ENCODE results near the gene UBA1. TPM values are rescaled to one million over a fixed set of nuclear protein-coding genes. Genes with fewer than 3 reads are reported as not detected.

The UBA1 gene
- total and polyA plus RNA-seq, 10 of the 15 experiments (the other 5 are each of a cell fraction or from before 2014, with no cell fraction given): 60.4 to 314 (median 216) TPM

GRCh38 chrX:47232803-47233332 lies 39.2 kb downstream of the UBA1 start, which contains the start of gene USP11:
USP11 (plus strand) TSS chrX:47233009; CDS start chrX:47233044, 35 bp downstream.
- H3K36me3 ChIP-seq (ENCODE audit: control insufficient read depth in 2 of 2, insufficient read depth in 2 of 2, low read length in 1 of 2): peaks cover 4 to 7% of the 10 kb centered on the region in 2 experiments; a peak in 2 of 4 replicates
- 0 out of 2 replicates have a peak, but pooled peaks have one; percentile 11 for TF ChIP-seq FOXM1 (IDR thresholded peaks at IDR 0.05; ENCODE audit: low read depth, low read length)
- TF ChIP-seq ZNF207 (IDR thresholded peaks at IDR 0.05; ENCODE audit: borderline replicate concordance): no peak
- no peak for TF ChIP-seq PKNOX1 (IDR thresholded peaks at IDR 0.05)
- TF ChIP-seq YBX1 (IDR thresholded peaks at IDR 0.05): no peak
- no peak for TF ChIP-seq HDAC6 (IDR thresholded peaks at IDR 0.05; ENCODE audit: unreplicated experiment)
- peak; percentile 65; the same call in 1 of the 2 replicates for TF ChIP-seq SMARCA5 (IDR thresholded peaks at IDR 0.05)
- no peak for TF ChIP-seq SMC3 (IDR thresholded peaks at IDR 0.05; ENCODE audit: borderline replicate concordance, low read length)
- peak; percentile 59; the same call in 1 of the 2 replicates for TF ChIP-seq TCF3 (IDR thresholded peaks at IDR 0.05; ENCODE audit: borderline replicate concordance, insufficient read depth, low read depth, low read length)
- 0 out of 2 replicates have a peak, but pooled peaks have one; percentile 45 for TF ChIP-seq IKZF1 (conservative IDR thresholded peaks at IDR 0.05)
- TF ChIP-seq ATF3 (IDR thresholded peaks at IDR 0.05; ENCODE audit: borderline replicate concordance, extremely low read depth, low read depth, low read length): no peak
- no peak for TF ChIP-seq TCF7 (IDR thresholded peaks at IDR 0.05; ENCODE audit: borderline replicate concordance)
- TF ChIP-seq BRCA1 (IDR thresholded peaks at IDR 0.05; ENCODE audit: low read depth, low read length): no peak
- TF ChIP-seq DPF2 (IDR thresholded peaks at IDR 0.05): peak; percentile 45; the same call in 1 of the 2 replicates
- no peak for TF ChIP-seq ZNF622 (IDR thresholded peaks at IDR 0.05)
- TF ChIP-seq, protein P1, sequence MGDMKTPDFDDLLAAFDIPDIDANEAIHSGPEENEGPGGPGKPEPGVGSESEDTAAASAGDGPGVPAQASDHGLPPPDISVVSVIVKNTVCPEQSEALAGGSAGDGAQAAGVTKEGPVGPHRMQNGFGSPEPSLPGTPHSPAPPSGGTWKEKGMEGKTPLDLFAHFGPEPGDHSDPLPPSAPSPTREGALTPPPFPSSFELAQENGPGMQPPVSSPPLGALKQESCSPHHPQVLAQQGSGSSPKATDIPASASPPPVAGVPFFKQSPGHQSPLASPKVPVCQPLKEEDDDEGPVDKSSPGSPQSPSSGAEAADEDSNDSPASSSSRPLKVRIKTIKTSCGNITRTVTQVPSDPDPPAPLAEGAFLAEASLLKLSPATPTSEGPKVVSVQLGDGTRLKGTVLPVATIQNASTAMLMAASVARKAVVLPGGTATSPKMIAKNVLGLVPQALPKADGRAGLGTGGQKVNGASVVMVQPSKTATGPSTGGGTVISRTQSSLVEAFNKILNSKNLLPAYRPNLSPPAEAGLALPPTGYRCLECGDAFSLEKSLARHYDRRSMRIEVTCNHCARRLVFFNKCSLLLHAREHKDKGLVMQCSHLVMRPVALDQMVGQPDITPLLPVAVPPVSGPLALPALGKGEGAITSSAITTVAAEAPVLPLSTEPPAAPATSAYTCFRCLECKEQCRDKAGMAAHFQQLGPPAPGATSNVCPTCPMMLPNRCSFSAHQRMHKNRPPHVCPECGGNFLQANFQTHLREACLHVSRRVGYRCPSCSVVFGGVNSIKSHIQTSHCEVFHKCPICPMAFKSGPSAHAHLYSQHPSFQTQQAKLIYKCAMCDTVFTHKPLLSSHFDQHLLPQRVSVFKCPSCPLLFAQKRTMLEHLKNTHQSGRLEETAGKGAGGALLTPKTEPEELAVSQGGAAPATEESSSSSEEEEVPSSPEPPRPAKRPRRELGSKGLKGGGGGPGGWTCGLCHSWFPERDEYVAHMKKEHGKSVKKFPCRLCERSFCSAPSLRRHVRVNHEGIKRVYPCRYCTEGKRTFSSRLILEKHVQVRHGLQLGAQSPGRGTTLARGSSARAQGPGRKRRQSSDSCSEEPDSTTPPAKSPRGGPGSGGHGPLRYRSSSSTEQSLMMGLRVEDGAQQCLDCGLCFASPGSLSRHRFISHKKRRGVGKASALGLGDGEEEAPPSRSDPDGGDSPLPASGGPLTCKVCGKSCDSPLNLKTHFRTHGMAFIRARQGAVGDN (IDR thresholded peaks at IDR 0.05): peak; percentile 85
- TF ChIP-seq RFX5 (IDR thresholded peaks at IDR 0.05; ENCODE audit: low read depth, low read length): no peak
- TF ChIP-seq, protein P2, sequence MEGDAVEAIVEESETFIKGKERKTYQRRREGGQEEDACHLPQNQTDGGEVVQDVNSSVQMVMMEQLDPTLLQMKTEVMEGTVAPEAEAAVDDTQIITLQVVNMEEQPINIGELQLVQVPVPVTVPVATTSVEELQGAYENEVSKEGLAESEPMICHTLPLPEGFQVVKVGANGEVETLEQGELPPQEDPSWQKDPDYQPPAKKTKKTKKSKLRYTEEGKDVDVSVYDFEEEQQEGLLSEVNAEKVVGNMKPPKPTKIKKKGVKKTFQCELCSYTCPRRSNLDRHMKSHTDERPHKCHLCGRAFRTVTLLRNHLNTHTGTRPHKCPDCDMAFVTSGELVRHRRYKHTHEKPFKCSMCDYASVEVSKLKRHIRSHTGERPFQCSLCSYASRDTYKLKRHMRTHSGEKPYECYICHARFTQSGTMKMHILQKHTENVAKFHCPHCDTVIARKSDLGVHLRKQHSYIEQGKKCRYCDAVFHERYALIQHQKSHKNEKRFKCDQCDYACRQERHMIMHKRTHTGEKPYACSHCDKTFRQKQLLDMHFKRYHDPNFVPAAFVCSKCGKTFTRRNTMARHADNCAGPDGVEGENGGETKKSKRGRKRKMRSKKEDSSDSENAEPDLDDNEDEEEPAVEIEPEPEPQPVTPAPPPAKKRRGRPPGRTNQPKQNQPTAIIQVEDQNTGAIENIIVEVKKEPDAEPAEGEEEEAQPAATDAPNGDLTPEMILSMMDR (IDR thresholded peaks at IDR 0.05 in 2 of 3, conservative IDR thresholded peaks at IDR 0.05 in 1 of 3; ENCODE audit: control insufficient read depth in 2 of 3, extremely low read depth in 1 of 3, insufficient read depth in 1 of 3, low read depth in 3 of 3, low read length in 3 of 3): no peak

More at GRCh38 chrX:47232803-47233332, 39.2 kb downstream of the UBA1 start, which contains the start of gene USP11:
- H3K9ac ChIP-seq (ENCODE audit: control insufficient read depth, insufficient read depth, low read length): peak within 1 kb of the TSS; percentile 76
- 28% methylated on average over 44 of the region's 46 CpGs for WGBS (ENCODE audit: insufficient coverage, insufficient replicate concordance, low lambda C conversion rate, missing lambda C conversion rate)
- intact Hi-C loops (cut with micrococcal nuclease; ENCODE audit: unreplicated experiment): loop anchor here (2.0 to 5.0 kb wide), 2 partner anchors 129 to 250 kb away; partner anchors contain the start of gene ZNF41
- in situ Hi-C loops (cut with MboI): no loop called here
- no TSS peak for BruUV-seq (replicated peaks)
- H3K4me3 ChIP-seq: peak within 1 kb of the TSS; percentile 68; the same call in 1 of the 2 replicates
- H2AFZ ChIP-seq (ENCODE audit: control insufficient read depth, low read depth, low read length): peak within 1 kb of the TSS; percentile 16
- POLR2A ChIA-PET: interaction anchor here (0.6 to 2.7 kb wide), 9 partner anchors 15 to 1452 kb away, joined by 3 to 29 read pairs (median 4); partner anchors contain the start of genes CDK16, NDUFB11 and RBM10
- ATAC-seq (peak; percentile 65), DNase-seq (ENCODE audit: low read depth, low spot score) (no peak), FAIRE-seq (no peak)
- RAD21 ChIA-PET (ENCODE audit: unreplicated experiment): interaction anchor here (0.6 to 2.4 kb wide), 5 partner anchors 15 to 672 kb away, joined by 3 to 9 read pairs (median 5); partner anchors contain the start of gene CDK16
- H3K4me1 ChIP-seq (ENCODE audit: control insufficient read depth, insufficient read depth, low read length): no peaks in the 10 kb centered on the region
- H3K4me2 ChIP-seq (ENCODE audit: control insufficient read depth, insufficient read depth): peak within 1 kb of the TSS; percentile 26; the same call in 1 of the 2 replicates
- SMC1A ChIA-PET (ENCODE audit: uncharacterized antibody, unreplicated experiment): interaction anchor here (1.3 to 1.6 kb wide), 2 partner anchors 15 to 152 kb away, joined by 3 to 6 read pairs; no protein-coding TSS in a partner anchor
- no peaks in the 10 kb centered on the region for H3K27me3 ChIP-seq (replicated peaks in 1 of 2; ENCODE audit: control insufficient read depth in 2 of 2, insufficient read depth in 2 of 2, low read length in 1 of 2)
- no peaks in the 10 kb centered on the region for H3K9me3 ChIP-seq (replicated peaks; ENCODE audit: control insufficient read depth, insufficient read depth, low read length)
- H4K20me1 ChIP-seq (ENCODE audit: control insufficient read depth, insufficient read depth): no peaks in the 10 kb centered on the region
- peaks cover 16% of the 10 kb centered on the region for H3K79me2 ChIP-seq (ENCODE audit: control insufficient read depth, insufficient read depth, low read length)
- CTCF ChIA-PET: interaction anchor here (1.0 kb wide), 2 partner anchors 15 to 129 kb away, joined by 4 to 5 read pairs; partner anchors contain the start of gene CDK16
- peak within 1 kb of the TSS; percentile 79 for H3K27ac ChIP-seq (ENCODE audit: control insufficient read depth, insufficient read depth)

All from GM12878 (cell line).